HG02870 (cell line): ENCODE measurements around the gene INTS11.

Experiments
- ATAC-seq: cut with Tn5 transposase; IDR thresholded peaks from one replicate; pipeline ENCODE4 v1.9.1; 2021; ENCODE audit warnings: mild to moderate bottlenecking, moderate library complexity; ENCODE audit not compliant: unreplicated experiment

INTS11 gene

DNA sequence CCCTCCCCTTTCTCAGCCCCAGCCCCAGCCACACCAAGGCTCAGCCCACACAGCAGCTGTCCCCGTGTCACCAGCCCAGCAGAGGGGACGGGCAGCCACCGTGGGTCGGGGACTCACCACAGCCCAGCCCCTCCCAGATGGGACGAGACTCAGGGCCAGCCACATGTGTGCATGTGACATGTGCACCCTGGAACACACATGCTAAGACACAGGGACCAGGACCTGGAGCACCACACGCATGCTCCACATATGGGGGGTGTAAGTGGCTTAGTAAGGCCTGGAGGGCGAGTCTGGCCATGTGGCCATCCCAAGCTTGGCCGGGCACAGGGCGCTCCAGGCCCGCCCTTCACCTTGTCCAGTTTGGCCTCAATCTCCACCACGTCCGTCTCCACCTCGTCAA, 20.7 kb downstream of the INTS11 start:
- no peak for ATAC-seq

DNA sequence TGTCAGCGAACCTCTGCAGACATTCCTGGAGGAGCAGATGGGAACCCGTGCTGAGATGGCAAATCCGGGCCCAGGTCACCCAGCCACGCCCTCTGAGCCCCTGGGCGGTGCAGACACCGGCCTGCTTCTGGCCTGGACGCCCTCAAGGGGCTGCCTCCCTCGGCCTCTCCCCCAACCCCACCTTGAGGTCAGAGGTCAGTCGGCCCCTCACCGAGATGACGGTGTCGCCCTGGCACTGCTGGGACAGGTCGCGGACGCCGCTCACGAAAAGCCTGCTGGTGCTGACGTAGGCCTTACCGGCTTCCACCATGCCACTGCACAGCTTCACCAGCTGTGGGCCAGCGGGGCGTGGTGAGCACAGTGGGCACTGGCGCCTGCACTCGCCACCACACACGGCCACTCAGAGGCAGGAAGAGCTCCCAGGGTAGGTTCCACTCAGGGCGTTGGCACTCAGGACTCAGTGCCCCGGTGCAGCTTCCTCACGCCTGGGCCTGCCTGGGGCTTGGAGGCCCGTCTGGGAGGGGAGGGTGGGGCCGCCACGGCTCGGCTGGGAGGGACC, 21.4 kb downstream of the INTS11 start:
- no peak for ATAC-seq

DNA sequence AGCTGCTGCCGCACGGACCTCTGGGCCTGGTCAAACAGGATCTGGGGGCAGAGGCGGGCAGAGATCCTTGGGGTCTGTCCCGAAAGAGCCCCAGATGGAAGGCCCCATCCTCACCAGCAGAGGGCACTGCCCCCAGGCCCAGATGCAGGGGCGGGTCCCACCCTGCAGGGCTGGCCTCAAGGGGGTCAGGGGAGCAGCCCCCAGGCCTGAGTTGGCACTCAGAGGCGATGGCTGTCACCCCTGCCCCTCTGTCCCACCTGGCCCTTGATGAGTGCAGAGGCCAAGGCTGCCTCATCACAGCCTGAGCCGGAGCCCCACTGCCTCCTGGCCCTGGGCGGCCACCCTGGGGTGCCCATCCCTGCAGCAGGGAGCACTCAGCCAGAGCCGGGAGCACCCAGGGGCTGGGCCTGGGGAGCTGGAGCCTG, 22.4 kb downstream of the INTS11 start:
- ATAC-seq = no peak

DNA sequence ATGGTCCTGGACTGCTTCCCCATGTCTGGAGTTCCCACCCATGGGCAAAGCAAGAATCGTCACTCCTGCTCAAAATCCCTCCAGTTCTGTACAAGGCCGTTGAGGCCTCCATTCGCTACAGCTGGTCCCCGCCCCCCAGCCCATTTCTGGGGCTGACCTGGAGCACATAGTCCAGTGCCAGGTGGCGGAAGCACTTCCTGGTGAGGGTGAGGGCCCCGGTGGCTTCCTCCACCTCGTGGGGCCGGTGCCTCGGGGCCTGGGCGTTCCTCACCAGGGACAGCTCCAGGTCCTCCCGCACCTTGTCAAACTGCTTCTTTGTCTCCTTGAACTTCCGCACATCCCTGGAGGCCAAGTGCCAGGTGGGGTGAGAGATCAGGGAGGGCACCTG, 24.1 kb downstream of the INTS11 start:
- no peak for ATAC-seq

DNA sequence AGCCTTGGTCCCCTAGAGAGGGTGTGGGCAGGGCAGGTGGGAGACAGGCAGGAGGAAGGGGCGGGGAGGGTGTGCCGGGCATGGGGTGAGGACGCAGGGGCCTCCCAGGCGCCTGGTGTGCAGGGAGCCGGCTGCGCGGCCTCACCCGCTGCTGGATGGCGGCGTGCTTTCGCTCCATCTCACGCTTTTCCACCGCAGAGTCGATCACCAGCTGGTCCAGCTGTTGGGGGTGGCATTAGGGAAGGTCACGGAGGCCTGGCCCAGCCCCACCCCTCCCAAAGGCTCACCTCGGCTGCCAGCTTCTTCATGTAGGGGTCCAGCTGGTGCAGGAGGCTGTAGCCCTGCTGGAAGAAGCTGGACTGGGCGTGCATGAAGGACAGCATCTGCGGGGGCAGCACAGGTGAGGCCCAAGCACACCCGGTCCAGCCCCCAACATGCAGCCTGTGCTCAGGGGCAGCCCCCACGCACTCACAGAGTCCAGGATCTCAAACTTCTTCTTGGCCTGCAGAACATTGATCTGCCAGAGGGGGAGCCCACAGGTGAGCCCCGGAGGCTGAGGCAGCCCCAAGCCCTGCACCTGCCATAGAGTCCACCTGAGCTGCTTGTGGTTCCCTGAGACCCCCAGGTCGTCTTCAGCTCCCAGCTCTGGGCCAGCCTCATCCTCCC, 24.6 kb downstream of the INTS11 start:
- ATAC-seq = no peak

DNA sequence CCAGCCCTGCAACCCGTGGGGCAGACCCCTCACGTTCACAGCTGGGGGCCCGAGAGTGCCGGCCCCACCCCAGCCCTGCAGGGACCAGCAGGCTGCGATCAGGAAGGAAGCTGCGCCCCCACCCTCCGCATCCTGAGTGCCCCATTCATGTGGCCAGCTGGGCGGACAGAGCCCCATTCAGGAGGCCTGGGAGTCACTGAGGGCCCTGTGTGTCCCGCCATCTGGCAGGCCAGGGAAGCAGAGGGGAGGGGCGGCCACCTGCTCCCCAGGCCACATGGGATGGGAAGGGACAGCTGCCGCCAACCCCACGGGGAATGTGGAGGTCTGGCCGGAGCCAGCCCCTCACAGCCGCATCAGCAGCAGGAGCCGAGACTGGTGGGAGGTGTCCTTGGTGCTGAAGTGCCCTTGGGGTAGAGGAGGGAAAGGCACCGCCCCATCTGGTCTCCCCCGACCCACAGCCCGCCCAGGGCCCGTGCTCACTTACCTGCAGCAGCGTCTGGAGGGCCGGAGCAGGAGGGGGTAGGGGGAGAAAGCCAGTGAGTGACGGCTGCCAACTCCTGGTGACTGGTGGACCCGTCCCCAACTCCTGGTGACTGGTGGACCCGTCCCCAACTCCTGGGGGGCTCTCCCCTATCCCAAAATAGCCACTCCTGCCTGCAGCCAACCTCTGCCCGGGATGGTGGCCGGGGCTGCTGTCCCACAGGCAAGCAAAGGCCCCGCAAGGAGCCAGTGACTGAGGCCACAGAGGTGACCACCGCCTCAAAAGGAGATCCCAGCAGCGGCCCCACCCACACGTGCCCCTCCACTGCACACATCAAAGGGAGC, 25.4 kb downstream of the INTS11 start:
- ATAC-seq = no peak

DNA sequence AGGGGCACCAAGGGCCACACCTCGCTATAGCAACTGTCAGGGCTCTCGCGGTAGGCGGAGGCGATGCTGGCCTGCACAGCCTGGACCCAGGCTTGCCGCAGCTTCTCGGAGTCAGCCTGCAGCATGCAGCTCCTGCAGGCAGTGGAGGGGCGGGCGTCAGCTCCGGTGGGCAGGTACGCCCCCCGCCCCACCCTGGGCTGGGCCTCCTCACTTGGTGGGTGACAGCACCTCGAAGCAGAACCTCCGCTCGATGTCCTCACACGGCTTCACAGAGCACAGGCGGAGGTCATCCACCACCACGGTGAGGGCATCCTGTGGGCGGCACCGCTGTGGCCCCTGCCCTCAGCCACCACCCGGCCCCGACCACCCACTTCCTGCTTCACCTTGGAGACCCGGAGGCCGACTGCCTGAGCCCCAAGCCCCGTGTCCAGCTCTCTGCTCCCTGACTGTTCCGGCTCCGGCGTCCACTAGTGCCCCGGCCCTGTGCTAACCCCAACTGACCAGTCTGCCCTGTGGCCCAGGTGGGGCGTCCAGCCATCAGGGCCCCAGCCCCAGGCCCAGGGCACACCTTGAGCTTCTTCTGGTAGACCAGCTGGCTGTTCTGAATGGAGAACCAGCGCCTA, 26.5 kb downstream of the INTS11 start:
- no peak for ATAC-seq

DNA sequence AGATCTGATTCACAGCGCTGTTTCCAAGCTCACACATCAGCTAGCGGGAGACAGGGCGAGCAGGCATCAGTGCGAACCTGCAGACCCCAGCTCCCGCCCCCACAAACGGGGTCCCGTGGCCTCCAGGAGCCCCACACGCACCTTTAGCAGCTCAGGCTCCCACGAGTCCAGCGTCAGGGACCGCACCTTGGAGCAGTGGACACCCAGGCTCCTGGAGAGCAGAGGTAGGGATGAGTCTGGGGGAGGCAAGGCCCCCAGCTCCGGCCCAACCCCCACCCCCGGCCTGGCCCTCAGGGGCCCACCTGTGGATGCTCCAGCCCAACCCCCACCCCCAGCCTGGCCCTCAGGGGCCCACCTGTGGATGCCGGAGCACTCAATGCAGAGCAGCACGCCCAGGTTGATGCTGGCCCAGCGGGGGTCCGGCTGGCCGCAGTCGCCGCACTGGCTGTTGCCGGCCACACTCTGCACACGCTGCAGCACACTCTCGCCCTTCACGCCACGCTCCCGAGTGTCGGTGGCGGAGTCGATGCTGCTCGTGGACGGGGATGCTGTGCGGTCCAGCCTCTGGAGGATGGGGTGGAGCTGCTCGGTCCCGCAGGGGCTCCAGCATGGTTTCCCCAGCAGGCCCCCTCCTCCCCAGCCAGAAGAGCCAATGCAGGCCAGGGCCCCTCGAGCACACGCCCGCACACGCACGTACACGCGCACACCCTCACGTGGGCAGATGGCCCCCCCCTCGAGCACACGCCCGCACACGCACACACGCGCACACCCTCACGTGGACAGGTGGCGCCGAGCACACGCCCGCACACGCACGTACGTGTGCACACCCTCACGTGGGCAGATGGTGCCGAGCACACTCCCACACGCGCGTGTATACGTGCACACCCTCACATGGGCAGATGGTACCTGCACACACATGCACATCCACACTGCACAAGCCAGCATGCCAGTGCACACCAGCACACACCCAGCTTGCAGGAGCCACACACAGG, 28.1 kb downstream of the INTS11 start:
- no peak for ATAC-seq

DNA sequence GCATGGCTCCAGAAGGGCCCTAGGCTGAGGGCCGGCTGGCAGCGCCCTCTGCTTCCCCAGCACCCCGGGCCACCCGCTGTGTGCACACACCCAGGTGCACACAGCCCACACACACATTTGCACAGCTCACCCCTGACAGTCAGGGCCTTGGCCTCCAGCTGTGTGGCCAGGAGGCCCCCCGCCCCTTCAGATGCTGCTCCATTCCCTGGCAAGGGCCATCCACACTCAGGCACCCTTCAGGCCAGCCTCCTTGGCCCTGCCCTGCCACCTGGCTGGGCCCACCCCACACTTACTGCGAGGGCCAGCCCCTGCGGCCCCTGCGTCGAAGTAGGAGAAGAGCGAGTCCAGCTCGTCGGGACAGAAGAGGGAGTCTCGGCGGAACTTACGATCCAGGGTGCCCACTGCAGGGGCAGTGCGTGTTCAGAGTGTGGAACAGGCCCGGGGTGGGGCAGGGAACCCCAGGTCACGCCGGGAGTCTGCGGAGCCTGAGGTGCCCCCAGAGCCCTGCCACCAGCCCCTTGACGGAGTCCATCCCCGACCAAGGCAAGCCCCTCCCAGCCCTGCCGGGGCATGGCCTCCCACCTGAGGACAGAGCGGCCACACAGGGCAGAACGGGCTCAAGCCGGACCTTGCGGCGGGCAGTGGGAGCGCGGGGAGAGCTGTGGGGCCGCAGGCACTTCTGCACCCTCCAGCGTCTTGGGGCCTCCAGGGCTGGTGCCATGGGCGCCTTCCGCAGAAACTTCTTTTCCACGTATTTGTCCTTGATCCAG, 29.1 kb downstream of the INTS11 start:
- ATAC-seq = no peak

DNA sequence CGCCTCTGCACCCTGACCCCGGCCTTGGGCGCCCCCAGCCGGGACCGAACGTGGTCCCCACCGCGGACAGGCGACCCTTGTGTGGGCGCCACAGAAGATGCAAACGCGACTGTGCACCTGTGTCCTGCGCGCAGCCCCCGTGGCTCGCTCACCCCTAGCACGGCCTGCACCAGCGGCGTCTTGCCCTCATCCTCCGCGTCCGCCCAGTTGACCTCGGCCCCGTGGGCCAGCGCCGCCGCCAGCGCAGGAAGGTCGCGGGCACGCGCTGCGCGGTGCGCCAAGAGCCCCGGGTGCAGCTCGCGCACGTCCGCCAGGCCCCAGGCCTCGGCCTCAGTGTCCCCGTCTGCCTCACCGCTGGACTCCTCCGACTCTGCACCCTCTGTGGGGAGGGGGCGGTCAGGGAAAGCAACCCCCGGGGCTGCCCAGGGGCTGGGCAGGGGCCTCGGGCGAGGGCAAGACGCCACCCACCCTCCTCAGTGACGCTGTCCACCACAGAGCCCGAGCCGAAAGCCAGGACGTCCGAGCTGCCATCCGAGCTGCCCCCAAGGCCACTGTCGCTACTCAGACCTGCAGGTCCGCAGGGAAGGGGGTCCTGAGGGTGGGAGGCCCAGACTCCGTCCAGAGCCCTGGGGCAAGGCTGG, 30.1 kb downstream of the INTS11 start:
- no peak for ATAC-seq

DNA sequence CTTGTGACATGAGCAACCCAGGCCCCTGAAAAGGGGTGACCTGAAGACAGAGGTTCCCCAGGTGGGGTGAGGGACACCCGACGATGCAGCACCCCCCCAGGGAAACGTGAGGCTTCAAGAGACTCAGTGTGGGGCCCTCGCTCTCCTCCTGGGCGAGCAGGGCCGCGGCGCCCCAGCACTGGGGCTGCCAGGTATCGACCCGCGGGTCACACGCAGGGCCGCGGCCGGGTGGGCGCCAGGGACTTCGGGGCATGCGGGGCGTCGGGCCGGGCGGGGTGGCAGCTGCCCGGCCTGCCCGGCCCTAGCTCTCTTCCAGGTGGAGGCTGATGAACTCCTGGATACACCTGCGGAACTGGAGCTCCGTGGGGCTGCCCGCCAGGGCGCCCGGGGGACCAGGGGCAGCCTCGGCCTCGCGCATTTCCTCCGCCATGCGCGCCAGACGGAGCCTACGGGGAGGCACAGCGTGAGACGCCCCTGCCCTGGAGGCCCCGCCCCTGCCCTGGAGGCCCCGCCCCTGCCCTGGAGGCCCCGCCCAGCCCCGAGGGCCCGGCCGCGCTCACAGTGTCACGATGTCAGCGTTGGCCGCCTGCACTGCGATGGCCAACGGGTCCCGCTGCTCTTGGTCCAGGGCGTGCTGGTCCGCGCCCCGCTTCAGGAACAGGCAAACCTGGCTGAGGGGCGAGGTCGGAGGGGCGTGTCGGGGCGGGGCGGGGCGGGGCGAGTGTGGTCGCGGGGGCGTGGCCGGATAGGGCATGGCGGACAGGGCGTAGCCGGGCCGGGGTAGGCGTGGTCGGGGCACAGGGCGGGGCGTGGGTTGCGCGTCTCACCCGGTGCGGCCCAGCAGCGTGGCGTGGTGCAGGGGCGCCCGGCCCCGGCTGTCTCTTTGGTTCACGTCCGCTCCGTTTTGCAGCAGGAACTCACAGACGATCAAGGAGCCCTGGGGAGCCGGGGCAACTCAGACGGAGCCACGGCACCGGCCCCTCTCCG, 30.9 kb downstream of the INTS11 start:
- no peak for ATAC-seq

DNA sequence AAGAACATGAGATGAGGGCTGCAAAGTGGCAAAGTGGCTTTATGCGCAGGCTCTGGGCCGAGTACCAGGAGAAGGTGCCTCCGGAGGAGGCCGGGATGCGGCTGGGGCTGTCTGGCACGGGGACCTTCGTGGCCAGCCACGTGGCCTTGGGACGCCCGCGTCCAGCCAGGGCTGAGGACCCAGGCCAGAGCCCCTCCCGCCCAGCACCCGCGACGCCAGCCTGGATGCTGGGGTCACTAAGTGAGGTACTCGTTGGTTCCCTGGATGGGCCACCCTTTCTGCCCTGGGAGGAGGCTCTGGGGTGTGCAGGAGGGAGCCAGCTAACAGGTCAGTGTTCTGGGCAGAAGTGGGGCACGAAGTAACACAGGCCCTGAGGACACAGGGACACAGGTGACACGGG, 31.6 kb downstream of the INTS11 start:
- ATAC-seq = no peak

DNA sequence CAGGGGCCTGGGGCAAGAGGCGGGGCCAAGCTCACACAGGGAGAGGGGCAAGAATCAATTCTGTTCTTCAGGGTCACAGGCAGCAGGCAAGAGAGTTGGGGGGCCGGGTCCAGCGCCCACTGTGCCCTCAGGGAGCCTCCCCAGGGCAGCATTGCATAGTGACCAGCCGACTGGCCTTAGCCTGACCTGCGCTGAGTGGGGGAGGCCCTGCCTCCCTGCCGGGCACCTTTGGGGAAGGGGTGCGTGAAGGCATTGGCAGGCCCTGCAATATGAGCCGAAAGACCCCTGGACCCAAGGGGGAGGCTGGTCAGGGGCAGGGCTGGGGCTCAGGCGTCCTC, 32.0 kb downstream of the INTS11 start:
- ATAC-seq = no peak

DNA sequence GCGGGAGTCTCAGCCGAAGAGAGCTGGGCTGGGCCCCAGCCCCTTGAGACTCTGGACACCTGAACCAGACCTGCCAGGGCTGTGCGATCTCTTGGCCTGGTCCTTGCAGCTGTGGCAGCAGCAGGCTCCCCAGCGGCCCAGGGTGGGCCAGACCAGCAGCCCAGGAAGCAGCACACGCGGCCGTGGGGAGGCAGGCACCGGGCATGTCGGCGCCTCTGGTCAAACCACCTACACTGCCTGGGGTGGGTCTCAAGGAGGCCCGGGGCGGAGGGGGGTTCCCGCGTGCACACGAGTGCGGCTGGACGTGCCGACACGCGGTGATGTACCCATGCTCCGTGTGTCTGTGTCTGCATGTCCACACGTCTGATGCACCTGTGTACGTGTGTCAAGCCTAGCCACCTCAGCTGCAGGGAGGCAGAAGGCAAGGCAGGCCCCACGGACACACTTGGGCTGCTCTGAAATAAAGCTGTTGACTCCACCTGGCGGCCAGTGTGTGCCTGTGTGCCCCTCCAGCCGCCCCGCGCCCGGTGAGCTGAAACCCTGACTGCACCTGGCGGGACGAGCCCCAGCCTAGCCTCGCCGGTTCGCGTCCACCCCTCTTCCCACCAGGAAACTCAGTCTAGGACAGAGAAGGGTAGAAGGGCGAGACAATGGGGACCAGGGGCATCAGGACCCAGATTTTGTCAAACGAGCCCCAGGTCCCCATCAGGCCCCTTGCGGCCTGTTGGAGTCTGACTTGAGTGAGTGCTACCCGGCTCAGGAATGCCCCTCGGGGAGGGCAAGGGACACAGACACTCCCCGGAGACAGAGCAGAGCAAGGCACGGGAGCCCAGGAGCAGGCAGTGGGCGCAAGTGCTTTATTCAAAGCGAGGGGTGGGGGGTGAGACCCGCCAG, 32.7 kb downstream of the INTS11 start:
- ATAC-seq = no peak

DNA sequence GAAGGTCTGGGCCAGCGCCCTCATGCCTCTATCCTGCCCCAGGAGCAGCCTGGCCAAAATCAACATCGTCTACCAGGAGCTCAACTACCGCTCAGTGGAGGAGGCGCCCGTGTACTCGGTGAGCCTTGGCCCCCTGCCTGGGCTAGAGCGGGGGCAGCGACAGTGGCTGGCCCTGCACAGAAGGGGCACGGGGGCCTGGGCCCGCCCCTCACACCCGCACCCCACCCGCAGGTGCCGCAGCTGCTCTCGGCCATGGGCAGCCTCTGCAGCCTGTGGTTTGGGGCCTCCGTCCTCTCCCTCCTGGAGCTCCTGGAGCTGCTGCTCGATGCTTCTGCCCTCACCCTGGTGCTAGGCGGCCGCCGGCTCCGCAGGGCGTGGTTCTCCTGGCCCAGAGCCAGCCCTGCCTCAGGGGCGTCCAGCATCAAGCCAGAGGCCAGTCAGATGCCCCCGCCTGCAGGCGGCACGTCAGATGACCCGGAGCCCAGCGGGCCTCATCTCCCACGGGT, 33.4 kb downstream of the INTS11 start:
- no peak for ATAC-seq

DNA sequence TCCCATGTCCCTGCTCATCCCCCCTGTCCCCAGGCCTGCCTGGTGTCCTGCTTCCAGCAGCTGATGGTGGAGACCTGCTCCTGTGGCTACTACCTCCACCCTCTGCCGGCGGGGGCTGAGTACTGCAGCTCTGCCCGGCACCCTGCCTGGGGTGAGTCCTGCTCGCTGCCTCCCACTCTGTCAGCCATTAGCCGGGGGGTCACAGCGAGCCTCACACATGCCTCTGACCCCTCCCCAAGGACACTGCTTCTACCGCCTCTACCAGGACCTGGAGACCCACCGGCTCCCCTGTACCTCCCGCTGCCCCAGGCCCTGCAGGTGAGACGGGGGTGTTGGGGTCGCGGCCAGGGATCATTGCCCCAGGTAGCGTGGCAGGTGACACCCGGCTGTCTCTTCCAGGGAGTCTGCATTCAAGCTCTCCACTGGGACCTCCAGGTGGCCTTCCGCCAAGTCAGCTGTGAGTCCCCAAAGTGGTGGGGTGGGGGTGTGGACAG, 34.2 kb downstream of the INTS11 start:
- ATAC-seq = no peak
